ENCODE results near the gene SMG6.

Gene SMG6

GRCh38 chr17:2070241-2071023 lies 233.2 kb downstream of the SMG6 start:
- no peak for DNase-seq

GRCh38 chr17:2068519-2069051 lies 235.0 kb downstream of the SMG6 start:
- no peak for DNase-seq

- no peak for DNase-seq
Observed at GRCh38 chr17:2068031-2068518, 235.5 kb downstream of the SMG6 start.

- DNase-seq = no peak
Observed at GRCh38 chr17:2067608-2068024, 236.0 kb downstream of the SMG6 start.

GRCh38 chr17:2067048-2067561 lies 236.5 kb downstream of the SMG6 start:
- no peak for DNase-seq

GRCh38 chr17:2065949-2066400 lies 237.6 kb downstream of the SMG6 start:
- no peak for DNase-seq

GRCh38 chr17:2064980-2065785 lies 238.4 kb downstream of the SMG6 start:
- DNase-seq = no peak

GRCh38 chr17:2064520-2064971 lies 239.0 kb downstream of the SMG6 start:
- DNase-seq = no peak

- DNase-seq = no peak
Observed at GRCh38 chr17:2064147-2064489, 239.5 kb downstream of the SMG6 start.

GRCh38 chr17:2063261-2064146 lies 240.1 kb downstream of the SMG6 start:
- no peak for DNase-seq

- DNase-seq = no peak
Observed at GRCh38 chr17:2062571-2063183, 240.9 kb downstream of the SMG6 start.

- DNase-seq = no peak
Observed at GRCh38 chr17:2061441-2061958, 242.1 kb downstream of the SMG6 start.

GRCh38 chr17:2060681-2061440 lies 242.7 kb downstream of the SMG6 start:
- DNase-seq = no peak

- DNase-seq = no peak
Observed at GRCh38 chr17:2060385-2060658, 243.3 kb downstream of the SMG6 start.

- DNase-seq = no peak
Observed at GRCh38 chr17:2059547-2060384, 243.8 kb downstream of the SMG6 start.

- DNase-seq = no peak
Observed at GRCh38 chr17:2058586-2059546, 244.7 kb downstream of the SMG6 start.

- DNase-seq = no peak
Observed at GRCh38 chr17:2057760-2058585, 245.6 kb downstream of the SMG6 start.

GRCh38 chr17:2057175-2057759 lies 246.3 kb downstream of the SMG6 start:
- no peak for DNase-seq
